ENCODE measurements around the gene SLC37A4. TPM values are rescaled to one million over a fixed set of nuclear protein-coding genes. Genes with fewer than 3 reads are reported as not detected.

The SLC37A4 gene
- total and polyA plus RNA-seq, 2 of the 13 experiments (the other 11 are each of a cell fraction or from before 2014, with no cell fraction given) = 43.0 to 56.1 TPM

DNA sequence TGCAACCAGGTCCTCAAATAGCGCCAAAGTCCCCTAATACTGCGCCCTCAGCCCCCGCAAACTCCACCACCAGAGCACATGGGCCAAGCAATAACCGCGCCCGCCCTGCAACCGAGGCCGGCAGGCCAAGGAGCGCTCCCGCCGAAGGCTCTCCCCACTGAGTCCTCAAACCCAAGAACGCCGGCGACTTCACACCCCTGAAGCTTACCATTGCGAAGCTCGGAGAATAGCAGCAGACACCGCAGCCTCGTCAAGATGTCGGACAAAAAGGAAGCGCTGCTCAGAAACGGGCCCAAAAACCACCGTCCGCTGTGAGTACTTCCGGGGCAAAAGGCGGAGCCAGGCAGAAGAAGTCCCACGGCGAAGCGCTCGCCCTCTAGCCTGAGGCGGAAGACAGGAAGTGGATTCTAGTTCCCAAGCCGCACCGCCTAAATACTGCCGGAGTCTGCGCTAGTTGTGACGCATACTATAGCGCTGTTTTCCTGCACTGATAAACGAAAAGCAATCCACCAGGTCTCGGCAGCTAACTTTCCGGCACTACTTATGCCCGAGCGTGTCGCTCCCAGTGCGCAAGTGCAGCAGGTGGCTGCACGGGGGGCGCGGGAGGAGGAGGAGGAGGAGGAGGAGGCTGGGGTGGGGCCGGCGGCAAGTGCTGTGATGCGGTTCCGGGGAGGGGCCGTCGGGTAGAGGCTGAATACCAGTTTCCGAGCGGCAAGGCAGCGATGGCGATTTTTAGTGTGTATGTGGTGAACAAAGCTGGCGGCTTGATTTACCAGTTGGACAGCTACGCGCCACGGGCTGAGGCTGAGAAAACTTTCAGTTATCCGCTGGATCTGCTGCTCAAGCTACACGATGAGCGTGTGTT lies 12.4 kb downstream of the SLC37A4 start, which contains the start of the genes RPS25 and TRAPPC4 (continued):
- TF ChIP-seq, protein P1, sequence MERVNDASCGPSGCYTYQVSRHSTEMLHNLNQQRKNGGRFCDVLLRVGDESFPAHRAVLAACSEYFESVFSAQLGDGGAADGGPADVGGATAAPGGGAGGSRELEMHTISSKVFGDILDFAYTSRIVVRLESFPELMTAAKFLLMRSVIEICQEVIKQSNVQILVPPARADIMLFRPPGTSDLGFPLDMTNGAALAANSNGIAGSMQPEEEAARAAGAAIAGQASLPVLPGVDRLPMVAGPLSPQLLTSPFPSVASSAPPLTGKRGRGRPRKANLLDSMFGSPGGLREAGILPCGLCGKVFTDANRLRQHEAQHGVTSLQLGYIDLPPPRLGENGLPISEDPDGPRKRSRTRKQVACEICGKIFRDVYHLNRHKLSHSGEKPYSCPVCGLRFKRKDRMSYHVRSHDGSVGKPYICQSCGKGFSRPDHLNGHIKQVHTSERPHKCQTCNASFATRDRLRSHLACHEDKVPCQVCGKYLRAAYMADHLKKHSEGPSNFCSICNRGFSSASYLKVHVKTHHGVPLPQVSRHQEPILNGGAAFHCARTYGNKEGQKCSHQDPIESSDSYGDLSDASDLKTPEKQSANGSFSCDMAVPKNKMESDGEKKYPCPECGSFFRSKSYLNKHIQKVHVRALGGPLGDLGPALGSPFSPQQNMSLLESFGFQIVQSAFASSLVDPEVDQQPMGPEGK (CRISPR knock-in tag; IDR thresholded peaks at IDR 0.05) = no peak; the same call in 1 of the 2 replicates
- TF ChIP-seq EP300 (IDR thresholded peaks at IDR 0.05; ENCODE audit: low read depth in 2 of 2, low read length in 2 of 2) = peak in 1 of 2 experiments; percentile 41; a peak in 1 of 4 replicates
- TF ChIP-seq EP300 (CRISPR knock-in tag; IDR thresholded peaks at IDR 0.05; ENCODE audit: borderline replicate concordance) = peak; percentile 33; the same call in 1 of the 2 replicates
- TF ChIP-seq, protein P2, sequence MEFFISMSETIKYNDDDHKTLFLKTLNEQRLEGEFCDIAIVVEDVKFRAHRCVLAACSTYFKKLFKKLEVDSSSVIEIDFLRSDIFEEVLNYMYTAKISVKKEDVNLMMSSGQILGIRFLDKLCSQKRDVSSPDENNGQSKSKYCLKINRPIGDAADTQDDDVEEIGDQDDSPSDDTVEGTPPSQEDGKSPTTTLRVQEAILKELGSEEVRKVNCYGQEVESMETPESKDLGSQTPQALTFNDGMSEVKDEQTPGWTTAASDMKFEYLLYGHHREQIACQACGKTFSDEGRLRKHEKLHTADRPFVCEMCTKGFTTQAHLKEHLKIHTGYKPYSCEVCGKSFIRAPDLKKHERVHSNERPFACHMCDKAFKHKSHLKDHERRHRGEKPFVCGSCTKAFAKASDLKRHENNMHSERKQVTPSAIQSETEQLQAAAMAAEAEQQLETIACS (CRISPR knock-in tag; IDR thresholded peaks at IDR 0.05) = no peak
- TF ChIP-seq, protein P3, sequence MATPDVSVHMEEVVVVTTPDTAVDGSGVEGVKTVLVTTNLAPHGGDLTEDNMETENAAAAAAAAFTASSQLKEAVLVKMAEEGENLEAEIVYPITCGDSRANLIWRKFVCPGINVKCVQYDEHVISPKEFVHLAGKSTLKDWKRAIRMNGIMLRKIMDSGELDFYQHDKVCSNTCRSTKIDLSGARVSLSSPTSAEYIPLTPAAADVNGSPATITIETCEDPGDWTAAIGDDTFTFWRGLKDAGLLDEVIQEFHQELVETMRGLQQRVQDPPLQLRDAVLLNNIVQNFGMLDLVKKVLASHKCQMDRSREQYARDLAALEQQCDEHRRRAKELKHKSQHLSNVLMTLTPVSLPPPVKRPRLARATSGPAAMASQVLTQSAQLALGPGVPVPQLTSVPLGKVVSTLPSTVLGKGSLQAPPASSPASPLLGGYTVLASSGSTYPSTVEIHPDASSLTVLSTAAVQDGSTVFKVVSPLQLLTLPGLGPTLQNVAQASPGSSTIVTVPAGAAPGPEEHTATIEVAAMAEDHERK (CRISPR knock-in tag; IDR thresholded peaks at IDR 0.05; ENCODE audit: low read depth) = peak; percentile 23; the same call in 1 of the 2 replicates
- no peak for TF ChIP-seq ZBTB3 (CRISPR knock-in tag; IDR thresholded peaks at IDR 0.05; ENCODE audit: borderline replicate concordance, low read depth)
- TF ChIP-seq KLF13 (CRISPR knock-in tag; IDR thresholded peaks at IDR 0.05) = peak; percentile 78; the same call in 1 of the 2 replicates
- peak; percentile 92 for TF ChIP-seq HNRNPLL (IDR thresholded peaks at IDR 0.05; ENCODE audit: low read depth, low read length, poor library complexity, severe bottlenecking)
- no peak for TF ChIP-seq DNMT1 (CRISPR knock-in tag; IDR thresholded peaks at IDR 0.05)
- TF ChIP-seq, protein P4, sequence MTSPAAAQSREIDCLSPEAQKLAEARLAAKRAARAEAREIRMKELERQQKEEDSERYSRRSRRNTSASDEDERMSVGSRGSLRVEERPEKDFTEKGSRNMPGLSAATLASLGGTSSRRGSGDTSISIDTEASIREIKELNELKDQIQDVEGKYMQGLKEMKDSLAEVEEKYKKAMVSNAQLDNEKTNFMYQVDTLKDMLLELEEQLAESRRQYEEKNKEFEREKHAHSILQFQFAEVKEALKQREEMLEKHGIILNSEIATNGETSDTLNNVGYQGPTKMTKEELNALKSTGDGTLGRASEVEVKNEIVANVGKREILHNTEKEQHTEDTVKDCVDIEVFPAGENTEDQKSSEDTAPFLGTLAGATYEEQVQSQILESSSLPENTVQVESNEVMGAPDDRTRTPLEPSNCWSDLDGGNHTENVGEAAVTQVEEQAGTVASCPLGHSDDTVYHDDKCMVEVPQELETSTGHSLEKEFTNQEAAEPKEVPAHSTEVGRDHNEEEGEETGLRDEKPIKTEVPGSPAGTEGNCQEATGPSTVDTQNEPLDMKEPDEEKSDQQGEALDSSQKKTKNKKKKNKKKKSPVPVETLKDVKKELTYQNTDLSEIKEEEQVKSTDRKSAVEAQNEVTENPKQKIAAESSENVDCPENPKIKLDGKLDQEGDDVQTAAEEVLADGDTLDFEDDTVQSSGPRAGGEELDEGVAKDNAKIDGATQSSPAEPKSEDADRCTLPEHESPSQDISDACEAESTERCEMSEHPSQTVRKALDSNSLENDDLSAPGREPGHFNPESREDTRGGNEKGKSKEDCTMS (CRISPR knock-in tag; conservative IDR thresholded peaks at IDR 0.05) = no peak
- TF ChIP-seq ZNF878 (CRISPR knock-in tag; IDR thresholded peaks at IDR 0.05) = peak; percentile 81
- TF ChIP-seq ZNF333 (CRISPR knock-in tag; IDR thresholded peaks at IDR 0.05; ENCODE audit: borderline replicate concordance) = peak; percentile 65; the same call in 1 of the 2 replicates
- peak; percentile 49; the same call in 1 of the 2 replicates for TF ChIP-seq CBX5 (CRISPR knock-in tag; IDR thresholded peaks at IDR 0.05; ENCODE audit: borderline replicate concordance)
- no peak for TF ChIP-seq ZNF251 (CRISPR knock-in tag; IDR thresholded peaks at IDR 0.05)
- no peak for TF ChIP-seq MTA1 (CRISPR knock-in tag; IDR thresholded peaks at IDR 0.05; ENCODE audit: borderline replicate concordance)

All from HepG2 (cell line).